ENCODE results near the gene WDR88. TPM values are rescaled to one million over a fixed set of nuclear protein-coding genes. Genes with fewer than 3 reads are reported as not detected.
"Not testable (repeated sequence)": the region's sequence is repeated elsewhere in the genome, so short reads cannot be mapped to it uniquely, and the experiment has no call there.

WDR88 gene
- total and polyA plus RNA-seq, 8 donors = not detected

GRCh38 chr19:33220735-33221134, 88.8 kb downstream of the WDR88 start:
- H3K4me1 ChIP-seq = peaks cover 5 to 10% (median 8%) of the 10 kb centered on the region in 4 donors
- H3K9me3 ChIP-seq = no peaks in the 10 kb centered on the region
- TF ChIP-seq POLR2A (IDR thresholded peaks at IDR 0.05) = no peak
- TF ChIP-seq EP300 (IDR thresholded peaks at IDR 0.05) = no peak
- TF ChIP-seq CTCF (IDR thresholded peaks at IDR 0.05) = no peak
- no peak for TF ChIP-seq POLR2AphosphoS5 (IDR thresholded peaks at IDR 0.05)
- H3K27ac ChIP-seq = no peak overlapping the region
- no peak for DNase-seq
- intact Hi-C loops (cut with DNase I; ENCODE audit: low total_unique reads) = no loop called here
- 74 to 93% (median 87%) methylated on average over 9 of the region's 9 CpGs for WGBS, 5 donors
- no peaks in the 10 kb centered on the region for H3K36me3 ChIP-seq
- no peak overlapping the region for H3K4me3 ChIP-seq
- peaks cover 6 to 76% (median 20%) of the 10 kb centered on the region in 3 donors for H3K27me3 ChIP-seq

DNA sequence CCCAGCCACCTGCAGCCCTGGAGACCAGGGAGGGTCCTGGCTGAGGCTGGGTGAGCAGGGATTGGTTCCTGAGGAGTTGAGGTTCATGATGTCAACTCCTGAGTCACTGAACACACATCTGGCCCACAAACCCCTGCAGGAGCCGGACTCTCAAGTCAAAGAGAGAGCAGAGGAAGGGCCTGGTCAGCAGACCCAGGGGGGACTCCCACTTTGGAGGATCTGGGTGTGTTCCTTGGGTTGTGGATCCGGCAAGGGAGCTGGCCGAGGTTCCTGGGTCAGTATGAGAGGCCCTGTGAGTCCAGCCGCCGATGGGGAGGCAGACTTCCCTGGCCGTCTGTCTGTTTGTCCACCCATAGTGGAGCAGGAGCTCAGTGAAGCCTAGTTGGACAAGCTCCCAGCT, 89.7 kb downstream of the WDR88 start:
- peaks cover 6 to 85% (median 29%) of the 10 kb centered on the region in 3 donors for H3K27me3 ChIP-seq
- 56 to 83% (median 67%) methylated on average over 2 to 6 of the region's 6 CpGs for WGBS, 5 donors
- no peak overlapping the region for H3K4me3 ChIP-seq
- H3K27ac ChIP-seq = no peak overlapping the region
- intact Hi-C loops (cut with DNase I; ENCODE audit: low total_unique reads) = no loop called here
- DNase-seq = peak in 1 of 2 donors; percentile 55
- no peaks in the 10 kb centered on the region for H3K36me3 ChIP-seq
- H3K4me1 ChIP-seq = peaks cover 8 to 19% (median 17%) of the 10 kb centered on the region in 4 donors
- peaks cover 0 to under 1% (median under 1%) of the 10 kb centered on the region in 4 donors for H3K9me3 ChIP-seq
- TF ChIP-seq CTCF (IDR thresholded peaks at IDR 0.05) = no peak

DNA sequence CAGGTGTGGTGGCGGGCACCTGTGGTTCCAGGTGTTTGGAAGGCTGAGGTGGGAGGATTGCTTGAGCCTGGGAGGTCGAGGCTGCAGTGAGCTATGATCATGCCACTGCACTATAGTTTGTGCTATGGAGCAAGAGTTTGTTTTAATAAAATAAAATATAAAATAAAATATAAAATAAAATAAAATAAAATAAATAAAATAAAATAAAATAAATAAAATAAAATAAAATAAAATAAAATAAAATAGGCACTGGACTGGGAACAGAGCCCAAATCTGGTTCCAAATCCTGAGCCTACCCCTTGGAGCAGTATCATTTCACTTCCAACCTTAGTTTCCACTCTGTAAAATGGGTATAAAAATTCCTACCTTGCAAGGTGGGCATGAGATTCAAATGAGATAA, 90.3 kb downstream of the WDR88 start:
- DNase-seq; H3K9me3 ChIP-seq; intact Hi-C loops (cut with DNase I; ENCODE audit: low total_unique reads); H3K4me3 ChIP-seq; H3K36me3 ChIP-seq; H3K27ac ChIP-seq: not testable (repeated sequence)
- Histone ChIP-seq H3K4me1 (peaks cover 8 to 25% (median 23%) of the 10 kb centered on the region in 4 donors), H3K27me3 (peaks cover 8 to 89% (median 35%) of the 10 kb centered on the region in 3 donors)
- 85 to 92% (median 88%) methylated on average over 2 of the region's 2 CpGs for WGBS, 5 donors

DNA sequence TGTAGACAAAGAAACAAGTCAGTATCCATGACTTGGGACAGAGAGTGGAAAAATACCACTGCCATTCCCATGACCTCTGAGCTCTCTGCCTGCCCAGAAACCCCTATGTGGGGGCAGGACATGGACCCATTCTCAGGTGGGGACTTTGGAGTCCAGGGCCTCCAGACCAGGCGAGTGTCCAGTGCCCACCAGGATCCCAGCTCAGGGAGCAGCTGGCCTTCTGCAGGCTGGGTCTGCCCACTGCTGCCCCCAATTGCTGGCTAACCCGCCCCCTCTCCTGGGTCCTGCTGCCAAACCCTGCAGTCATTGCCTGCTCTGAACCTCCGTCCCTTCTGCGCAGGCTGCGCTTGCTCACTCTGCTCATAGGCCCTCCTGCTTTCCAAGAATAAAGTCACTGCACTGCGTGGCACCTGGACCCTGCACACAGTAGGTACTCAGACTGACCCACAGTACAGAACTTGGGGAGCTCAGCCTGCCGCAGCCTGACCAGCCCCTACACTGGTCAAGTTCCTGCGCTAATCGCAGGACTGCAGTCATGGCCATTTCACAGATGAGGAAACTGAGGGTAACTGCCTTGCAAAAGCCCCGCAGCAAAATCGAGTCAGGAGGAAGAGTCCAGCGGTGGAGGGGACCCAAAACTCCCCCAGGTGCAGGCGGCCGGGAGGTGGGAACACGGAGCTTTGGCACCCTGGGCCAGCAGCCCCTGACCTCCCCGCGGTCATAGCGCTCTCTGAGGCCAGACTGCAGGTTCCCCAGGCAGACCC, 93.0 kb downstream of the WDR88 start:
- H3K4me1 ChIP-seq = peaks cover 8 to 25% (median 24%) of the 10 kb centered on the region in 4 donors
- peak overlapping the region in 2 of 4 donors; percentile 26 to 36 for H3K4me3 ChIP-seq
- H3K27me3 ChIP-seq = peaks cover 9 to 94% (median 38%) of the 10 kb centered on the region in 3 donors
- H3K27ac ChIP-seq = no peak overlapping the region
- DNase-seq = no peak
- peaks cover 9 to 31% (median 29%) of the 10 kb centered on the region in 4 donors for H3K9me3 ChIP-seq
- 66 to 89% (median 67%) methylated on average over 5 to 18 of the region's 18 CpGs for WGBS, 5 donors
- TF ChIP-seq CTCF (IDR thresholded peaks at IDR 0.05) (no peak), POLR2AphosphoS5 (IDR thresholded peaks at IDR 0.05) (no peak), EP300 (IDR thresholded peaks at IDR 0.05) (no peak), POLR2A (IDR thresholded peaks at IDR 0.05) (no peak)
- intact Hi-C loops (cut with DNase I; ENCODE audit: low total_unique reads) = no loop called here
- H3K36me3 ChIP-seq = no peaks in the 10 kb centered on the region

Other genes with a start within 250 kb of the WDR88 start
- gene CEP89, start 160.2 kb upstream of the WDR88 start, total RNA-seq = 10 to 100 TPM in 2 of 5 donors, 1 to 10 TPM in 3; 3.1 to 15.1 (median 9.3) TPM
- gene CEP89, start 160.2 kb upstream of the WDR88 start, polyA plus RNA-seq = 1 to 10 TPM; 5.7 to 7.3 (median 6.4) TPM
- gene FAAP24, start 159.9 kb upstream of the WDR88 start, total RNA-seq = 1 to 10 TPM in 1 of 5 donors, not detected in 4; 2.4 TPM
- 1 to 10 TPM in 2 of 3 donors, under 1 TPM in 1; 0.92 to 1.9 (median 1.6) TPM for gene FAAP24, start 159.9 kb upstream of the WDR88 start, polyA plus RNA-seq
- 10 to 100 TPM; 13.3 to 73.5 (median 37.1) TPM for gene RHPN2, start 67.2 kb upstream of the WDR88 start, total RNA-seq
- gene RHPN2, start 67.2 kb upstream of the WDR88 start, polyA plus RNA-seq = 10 to 100 TPM in 2 of 3 donors, 1 to 10 TPM in 1; 2.4 to 62.6 (median 17.1) TPM
- gene GPATCH1, start 50.9 kb upstream of the WDR88 start, total RNA-seq = 10 to 100 TPM in 2 of 5 donors, 1 to 10 TPM in 3; 1.2 to 31.5 (median 9.5) TPM
- 1 to 10 TPM; 2.2 to 5.8 (median 5.4) TPM for gene GPATCH1, start 50.9 kb upstream of the WDR88 start, polyA plus RNA-seq
- gene LRP3, start 62.2 kb downstream of the WDR88 start, total RNA-seq = 10 to 100 TPM in 4 of 5 donors, 1 to 10 TPM in 1; 7.5 to 26.6 (median 18.1) TPM
- 10 to 100 TPM in 2 of 3 donors, 1 to 10 TPM in 1; 8.4 to 14.0 (median 10.3) TPM for gene LRP3, start 62.2 kb downstream of the WDR88 start, polyA plus RNA-seq
- under 1 TPM in 1 of 5 donors, not detected in 4; 0.73 TPM for gene SLC7A10, start 93.7 kb downstream of the WDR88 start, total RNA-seq
- gene SLC7A10, start 93.7 kb downstream of the WDR88 start, polyA plus RNA-seq = not detected
- gene CEBPA, start 170.4 kb downstream of the WDR88 start, total RNA-seq = 100 to 1,000 TPM in 1 of 5 donors, 10 to 100 TPM in 3, 1 to 10 TPM in 1; 9.9 to 167 (median 18.7) TPM
- 10 to 100 TPM; 14.6 to 22.6 (median 19.1) TPM for gene CEBPA, start 170.4 kb downstream of the WDR88 start, polyA plus RNA-seq
- 10 to 100 TPM in 4 of 5 donors, 1 to 10 TPM in 1; 4.7 to 40.9 (median 19.4) TPM for gene CEBPG, start 241.6 kb downstream of the WDR88 start, total RNA-seq
- 10 to 100 TPM; 13.8 to 29.9 (median 16.5) TPM for gene CEBPG, start 241.6 kb downstream of the WDR88 start, polyA plus RNA-seq